Gastroesophageal sphincter (tissue), 4 donors: ENCODE results near the gene GCSAML. TPM values are rescaled to one million over a fixed set of nuclear protein-coding genes. Genes with fewer than 3 reads are reported as not detected.

ENCODE experiments used
- ATAC-seq: fragments of 150-250 bp; one replicate; pipeline ENCODE4 v1.9.1; 2016; ENCODE audit warnings: mild to moderate bottlenecking, moderate library complexity
- H3K27ac ChIP-seq, 4 donors: fragments of 200-600 bp; sonication (generic) in 3 of 4; 1 replicate in 3 of 4; 2 replicates in 1 of 4; pipeline ENCODE4 v1.5.1; 2016 to 2019
- H3K27me3 ChIP-seq: fragments of 200-600 bp; sonication (generic); one replicate; pipeline ENCODE4 v1.5.1; 2019
- H3K36me3 ChIP-seq, 2 donors: fragments of 200-600 bp; sonication (generic); one replicate each; pipeline ENCODE4 v1.5.1; 2019; ENCODE audit warnings: control low read depth in 1 of 2
- H3K4me1 ChIP-seq, 3 donors: fragments of 200-600 bp; sonication (generic); 1 replicate in 2 of 3; 2 replicates in 1 of 3; pipeline ENCODE4 v1.5.1; 2016 to 2019; ENCODE audit warnings: control low read depth in 2 of 3
- H3K4me3 ChIP-seq, 2 donors: fragments of 200-600 bp; sonication (generic); one replicate each; pipeline ENCODE4 v1.5.1; 2019; ENCODE audit warnings: mild to moderate bottlenecking in 1 of 2, moderate library complexity in 1 of 2
- H3K9me3 ChIP-seq, 3 donors: fragments of 200-600 bp; sonication (generic); one replicate each; pipeline ENCODE4 v1.5.1; 2017 to 2019; ENCODE audit warnings: control low read depth in 2 of 3
- CTCF ChIP-seq, 4 experiments: fragments of 200-600 bp in 2 of 4; fragments of 450-650 bp in 2 of 4; sonication (generic) in 1 of 4; IDR thresholded peaks; one replicate each; pipeline ENCODE4 v1.5.1; 2017 to 2019; ENCODE audit warnings: antibody characterized with exemption in 4 of 4, mild to moderate bottlenecking in 2 of 4, moderate library complexity in 2 of 4
- EP300 ChIP-seq: sonication (generic); formaldehyde crosslinking; IDR thresholded peaks from one replicate; pipeline ENCODE4 v1.6.1; 2017; ENCODE audit warnings: antibody characterized with exemption, mild to moderate bottlenecking
- POLR2A ChIP-seq, 2 donors: fragments of 450-650 bp; IDR thresholded peaks; one replicate each; pipeline ENCODE4 v1.6.1; 2017; ENCODE audit warnings: antibody characterized with exemption in 2 of 2, mild to moderate bottlenecking in 2 of 2, moderate library complexity in 1 of 2
- POLR2AphosphoS5 ChIP-seq: sonication (generic); formaldehyde crosslinking; IDR thresholded peaks from one replicate; pipeline ENCODE4 v1.6.1; 2017; ENCODE audit warnings: antibody characterized with exemption
- WGBS, 2 donors: methylation state at CpG; one replicate each; pipeline ENCODE4 v1.1.5; 2018; ENCODE audit warnings: low coverage in 1 of 2; 5-methylcytosine and 5-hydroxymethylcytosine counted together
- total RNA-seq, 4 donors: library from RNA; depleted of rRNA; stranded (reverse); fragments of >200 nt; gene quantifications; one replicate each; pipeline ENCODE4 v1.1.0, GENCODE V29; 2016

Gene GCSAML
- total RNA-seq, 4 donors from 2014 or later = 0.31 to 4.1 (median 0.69) TPM

- 84% methylated on average over 3 of the region's 5 CpGs; no CpG with 5 or more reads in 1 of the 2 donors for WGBS, 2 donors
- no peaks in the 10 kb centered on the region for H3K27me3 ChIP-seq
- no peak for ATAC-seq
- TF ChIP-seq POLR2A (IDR thresholded peaks at IDR 0.05) = no peak
- TF ChIP-seq CTCF (IDR thresholded peaks at IDR 0.05) = no peak
- H3K27ac ChIP-seq = no peak overlapping the region
- H3K4me3 ChIP-seq = no peak overlapping the region
- no peaks in the 10 kb centered on the region for H3K36me3 ChIP-seq
- H3K9me3 ChIP-seq = no peaks in the 10 kb centered on the region
- H3K4me1 ChIP-seq = no peaks in the 10 kb centered on the region
Measured at GRCh38 chr1:247538561-247538960, 10.4 kb upstream of the GCSAML start.

GRCh38 chr1:247539215-247539614, 9.7 kb upstream of the GCSAML start:
- Histone ChIP-seq H3K9me3 (no peaks in the 10 kb centered on the region), H3K4me3 (no peak overlapping the region), H3K36me3 (no peaks in the 10 kb centered on the region), H3K4me1 (no peaks in the 10 kb centered on the region), H3K27ac (no peak overlapping the region), H3K27me3 (no peaks in the 10 kb centered on the region)
- ATAC-seq = no peak
- TF ChIP-seq EP300 (no peak), POLR2A (IDR thresholded peaks at IDR 0.05) (no peak), CTCF (IDR thresholded peaks at IDR 0.05) (no peak), POLR2AphosphoS5 (no peak)
- WGBS, 2 donors = 70 to 78% methylated on average over 6 of the region's 6 CpGs

GRCh38 chr1:247540581-247540980, 8.4 kb upstream of the GCSAML start:
- no peaks in the 10 kb centered on the region for H3K27me3 ChIP-seq
- H3K9me3 ChIP-seq = no peaks in the 10 kb centered on the region
- 37 to 42% methylated on average over 5 to 6 of the region's 7 CpGs for WGBS, 2 donors
- TF ChIP-seq POLR2AphosphoS5 = no peak
- no peak for TF ChIP-seq CTCF (IDR thresholded peaks at IDR 0.05)
- TF ChIP-seq POLR2A (IDR thresholded peaks at IDR 0.05) = no peak
- no peak for TF ChIP-seq EP300
- no peaks in the 10 kb centered on the region for H3K4me1 ChIP-seq
- no peak for ATAC-seq
- H3K27ac ChIP-seq = no peak overlapping the region
- no peak overlapping the region for H3K4me3 ChIP-seq
- H3K36me3 ChIP-seq = no peaks in the 10 kb centered on the region

- Histone ChIP-seq H3K36me3 (no peaks in the 10 kb centered on the region), H3K9me3 (no peaks in the 10 kb centered on the region), H3K27ac (no peak overlapping the region), H3K4me3 (no peak overlapping the region), H3K4me1 (no peaks in the 10 kb centered on the region), H3K27me3 (no peaks in the 10 kb centered on the region)
- WGBS, 2 donors = 47 to 63% methylated on average over 2 to 3 of the region's 3 CpGs
- ATAC-seq = no peak
- no peak for TF ChIP-seq POLR2AphosphoS5
- no peak for TF ChIP-seq EP300
- TF ChIP-seq CTCF (IDR thresholded peaks at IDR 0.05) = no peak
- no peak for TF ChIP-seq POLR2A (IDR thresholded peaks at IDR 0.05)
Measured at GRCh38 chr1:247542811-247543210, 6.1 kb upstream of the GCSAML start.

- TF ChIP-seq CTCF (IDR thresholded peaks at IDR 0.05) = no peak
- TF ChIP-seq POLR2AphosphoS5 = no peak
- no peak for TF ChIP-seq EP300
- no peak for TF ChIP-seq POLR2A (IDR thresholded peaks at IDR 0.05)
- no peaks in the 10 kb centered on the region for H3K27me3 ChIP-seq
- no peaks in the 10 kb centered on the region for H3K4me1 ChIP-seq
- 44 to 75% methylated on average over 5 of the region's 5 CpGs for WGBS, 2 donors
- no peak overlapping the region for H3K27ac ChIP-seq
- ATAC-seq = no peak
- no peak overlapping the region for H3K4me3 ChIP-seq
- no peaks in the 10 kb centered on the region for H3K36me3 ChIP-seq
- no peaks in the 10 kb centered on the region for H3K9me3 ChIP-seq
Measured at GRCh38 chr1:247548092-247548491, 842 bp upstream of the GCSAML start.
